BE2C (cell line): ENCODE results near the gene MBOAT7.

Experiments
- DNase-seq: peaks from one replicate; pipeline ENCODE4 v3.0.0-alpha.2; 2020
- H3K27me3 ChIP-seq: fragments of 250-450 bp; sonication (Bioruptor Pico); 2 replicates; pipeline ENCODE4 v1.5.1; 2020; ENCODE audit warnings: mild to moderate bottlenecking
- H3K36me3 ChIP-seq: fragments of 250-450 bp; sonication (Bioruptor Pico); 2 replicates; pipeline ENCODE4 v1.5.1; 2020; ENCODE audit warnings: mild to moderate bottlenecking
- H3K4me1 ChIP-seq: fragments of 250-450 bp; sonication (Bioruptor Pico); 2 replicates; pipeline ENCODE4 v1.5.1; 2020
- H3K4me3 ChIP-seq: 2 replicates; pipeline ENCODE4 v1.5.1; 2011; ENCODE audit warnings: low read depth, low read length
- H3K9me3 ChIP-seq: fragments of 250-450 bp; sonication (Bioruptor Pico); 2 replicates; pipeline ENCODE4 v1.5.1; 2020
- CTCF ChIP-seq: IDR thresholded peaks from 2 replicates; pipeline ENCODE4 v1.5.1; 2012; ENCODE audit warnings: mild to moderate bottlenecking, low read depth, low read length

MBOAT7 gene

DNA sequence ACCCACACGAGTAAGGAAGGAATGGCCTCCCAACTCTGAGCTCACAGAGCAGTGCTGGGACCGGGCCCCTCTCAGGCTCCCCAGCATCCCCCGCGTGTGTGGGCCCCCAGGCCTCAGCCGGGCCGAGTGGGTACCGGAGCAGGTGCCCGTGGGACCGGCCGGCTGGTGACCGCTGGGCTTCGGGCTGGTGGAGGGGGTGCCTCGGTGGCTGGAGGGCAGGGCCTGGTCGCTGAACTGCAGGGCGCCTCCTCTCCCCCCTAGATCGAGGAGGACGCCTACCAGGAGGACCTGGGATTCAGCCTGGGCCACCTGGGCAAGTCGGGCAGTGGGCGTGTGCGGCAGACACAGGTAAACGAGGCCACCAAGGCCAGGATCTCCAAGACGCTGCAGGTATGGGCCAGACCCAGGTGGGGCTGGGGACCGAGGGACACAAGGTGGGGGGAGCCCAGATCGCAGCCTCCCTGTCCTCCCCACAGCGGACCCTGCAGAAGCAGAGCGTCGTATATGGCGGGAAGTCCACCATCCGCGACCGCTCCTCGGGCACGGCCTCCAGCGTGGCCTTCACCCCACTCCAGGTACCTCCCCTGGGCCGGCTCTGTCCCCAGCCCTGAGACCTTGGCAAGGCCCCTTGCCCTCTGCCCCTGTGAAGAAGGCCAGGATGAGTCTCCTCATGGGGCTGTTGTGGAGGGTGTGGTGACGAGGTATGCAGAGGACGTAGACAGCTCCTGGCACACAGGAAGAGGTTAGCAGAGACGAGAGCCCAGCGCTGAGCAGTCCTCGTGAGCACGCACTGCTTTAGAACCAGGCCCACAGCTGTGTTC lies 60.4 kb downstream of the MBOAT7 start:
- Histone ChIP-seq H3K4me1 (no peaks in the 10 kb centered on the region), H3K9me3 (no peaks in the 10 kb centered on the region), H3K36me3 (peaks cover 54% of the 10 kb centered on the region), H3K4me3 (no peak overlapping the region), H3K27me3 (no peaks in the 10 kb centered on the region)
- no peak for DNase-seq
- no peak for TF ChIP-seq CTCF

DNA sequence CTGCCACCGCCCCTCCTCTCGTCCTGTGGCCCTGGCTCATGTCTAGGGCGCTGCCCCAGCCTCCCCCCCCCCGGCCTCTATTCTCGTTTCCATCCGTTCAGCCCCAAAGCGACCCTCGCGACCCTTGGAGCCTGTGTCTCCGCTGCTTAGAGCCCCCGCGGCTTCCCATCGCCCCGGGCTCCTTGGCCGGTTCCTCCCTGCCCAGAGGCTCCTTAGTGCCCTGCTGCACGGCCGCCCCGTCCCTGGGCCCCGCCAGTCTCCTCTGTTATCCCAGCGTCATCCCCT lies 61.0 kb downstream of the MBOAT7 start:
- H3K9me3 ChIP-seq = no peaks in the 10 kb centered on the region
- TF ChIP-seq CTCF = no peak
- no peaks in the 10 kb centered on the region for H3K4me1 ChIP-seq
- no peak overlapping the region for H3K4me3 ChIP-seq
- DNase-seq = no peak
- H3K36me3 ChIP-seq = peaks cover 61% of the 10 kb centered on the region
- no peaks in the 10 kb centered on the region for H3K27me3 ChIP-seq

DNA sequence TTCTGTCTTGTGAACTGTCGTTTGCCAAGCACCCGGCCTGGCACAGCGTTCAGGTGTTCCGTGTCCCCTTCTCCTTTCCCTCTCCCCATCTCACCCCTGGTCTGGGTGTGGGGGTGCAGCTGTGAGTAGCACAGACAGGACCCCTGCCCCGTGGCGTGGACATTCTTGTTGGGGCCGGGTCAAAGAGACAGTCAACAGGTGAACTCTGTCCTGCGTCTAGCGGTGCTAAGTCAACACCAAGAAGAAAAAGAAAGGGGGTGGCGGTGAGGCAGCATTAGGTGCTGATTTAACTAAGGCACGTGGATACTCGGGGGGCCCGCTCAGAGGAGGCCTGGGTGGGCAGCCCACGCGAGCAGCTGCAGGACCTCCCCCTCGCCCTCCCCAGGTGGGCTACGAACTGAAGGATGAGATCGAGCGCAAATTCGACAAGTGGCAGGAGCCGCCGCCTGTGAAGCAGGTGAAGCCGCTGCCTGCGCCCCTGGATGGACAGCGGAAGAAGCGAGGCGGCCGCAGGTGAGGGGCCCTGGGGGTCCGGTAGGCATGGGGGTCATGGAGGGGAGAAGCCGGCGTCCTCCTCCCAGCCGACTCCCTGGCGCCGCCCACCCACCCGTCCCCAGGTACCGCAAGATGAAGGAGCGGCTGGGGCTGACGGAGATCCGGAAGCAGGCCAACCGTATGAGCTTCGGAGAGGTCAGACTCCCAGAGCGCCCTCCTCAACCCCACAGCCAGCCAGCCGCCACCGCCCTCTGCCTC lies 61.5 kb downstream of the MBOAT7 start:
- Histone ChIP-seq H3K4me1 (no peaks in the 10 kb centered on the region), H3K27me3 (no peaks in the 10 kb centered on the region), H3K36me3 (peaks cover 66% of the 10 kb centered on the region), H3K9me3 (no peaks in the 10 kb centered on the region), H3K4me3 (no peak overlapping the region)
- TF ChIP-seq CTCF = no peak
- DNase-seq = no peak

DNA sequence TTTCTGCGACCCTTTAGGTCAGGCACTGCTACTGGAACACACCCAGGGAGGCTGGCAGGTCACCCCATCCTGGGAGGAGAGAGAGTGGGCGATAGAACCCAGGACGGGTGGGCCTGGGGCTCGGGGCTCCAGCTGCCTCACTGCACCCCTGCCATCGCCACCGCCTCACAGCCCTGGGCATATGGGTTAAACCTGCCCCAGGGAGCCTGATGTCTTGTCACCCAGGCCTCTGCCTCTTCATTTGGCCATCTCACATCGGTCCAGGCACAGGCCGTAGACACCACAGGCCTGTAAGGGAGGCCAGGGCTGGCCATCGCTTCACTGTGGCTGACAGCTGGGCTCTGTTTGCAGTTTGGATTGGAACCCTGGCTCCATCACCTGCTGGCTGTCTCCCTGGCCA lies 63.7 kb downstream of the MBOAT7 start:
- no peaks in the 10 kb centered on the region for H3K27me3 ChIP-seq
- no peaks in the 10 kb centered on the region for H3K9me3 ChIP-seq
- no peak for DNase-seq
- no peak overlapping the region for H3K4me3 ChIP-seq
- no peak for TF ChIP-seq CTCF
- H3K4me1 ChIP-seq = no peaks in the 10 kb centered on the region
- H3K36me3 ChIP-seq = peaks cover 67% of the 10 kb centered on the region

DNA sequence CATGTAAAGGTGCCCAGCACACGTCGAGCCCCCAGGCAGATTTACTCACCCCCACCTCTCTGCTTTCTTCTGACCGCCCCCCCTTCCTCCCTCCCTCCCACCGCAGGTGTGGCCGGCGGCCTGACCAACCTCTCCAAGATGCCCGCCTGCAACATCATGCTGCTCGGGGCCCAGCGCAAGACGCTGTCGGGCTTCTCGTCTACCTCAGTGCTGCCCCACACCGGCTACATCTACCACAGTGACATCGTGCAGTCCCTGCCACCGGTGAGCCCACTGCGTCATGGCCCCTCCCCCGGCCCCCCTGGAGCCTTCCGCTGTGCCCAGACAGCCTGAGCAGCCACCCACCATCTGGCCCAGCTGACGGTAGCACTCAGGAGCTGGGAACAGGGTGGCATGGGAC lies 65.0 kb downstream of the MBOAT7 start:
- TF ChIP-seq CTCF = no peak
- Histone ChIP-seq H3K9me3 (no peaks in the 10 kb centered on the region), H3K4me3 (no peak overlapping the region), H3K4me1 (no peaks in the 10 kb centered on the region), H3K27me3 (no peaks in the 10 kb centered on the region), H3K36me3 (peaks cover 77% of the 10 kb centered on the region)
- no peak for DNase-seq

DNA sequence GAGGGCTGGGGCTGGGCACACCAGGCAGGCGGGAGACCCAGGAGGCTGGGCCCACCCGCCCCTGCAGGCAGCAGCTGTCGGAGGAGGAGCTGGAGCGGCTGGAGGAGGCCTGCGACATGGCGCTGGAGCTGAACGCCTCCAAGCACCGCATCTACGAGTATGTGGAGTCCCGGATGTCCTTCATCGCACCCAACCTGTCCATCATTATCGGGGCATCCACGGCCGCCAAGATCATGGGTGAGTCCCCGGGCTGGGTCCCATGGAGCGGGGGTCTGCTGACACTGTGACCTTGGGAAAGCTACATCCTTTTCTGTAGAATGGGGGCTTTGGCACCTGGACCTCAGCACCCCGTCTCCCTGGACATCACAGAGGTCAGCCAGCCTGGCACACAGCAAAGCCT lies 65.7 kb downstream of the MBOAT7 start:
- Histone ChIP-seq H3K9me3 (no peaks in the 10 kb centered on the region), H3K4me3 (no peak overlapping the region), H3K27me3 (no peaks in the 10 kb centered on the region), H3K36me3 (peaks cover 72% of the 10 kb centered on the region), H3K4me1 (no peaks in the 10 kb centered on the region)
- TF ChIP-seq CTCF = no peak
- DNase-seq = no peak
